GM11168 (cell line): ENCODE data around the gene CHORDC1.
"Not testable (repeated sequence)": the region's sequence is repeated elsewhere in the genome, so short reads cannot be mapped to it uniquely, and the experiment has no call there.

Experiments used
- in situ Hi-C: fragments of 300-500 bp; cut with MboI; formaldehyde crosslinking; loops from one replicate; pipeline ENCODE4 v1.12.0; 2022; ENCODE audit warnings: low sequenced_read_pairs; ENCODE audit not compliant: unreplicated experiment

The CHORDC1 gene

GRCh38 chr11:90222459-90223247 is at the start of gene CHORDC1:
TSS of gene CHORDC1 (minus strand) at chr11:90223049. CDS start at chr11:90222954, 95 bp downstream.
- in situ Hi-C loops, result no loop called here

- in situ Hi-C loops, result no loop called here
These were observed 34.3 kb upstream of the CHORDC1 start for GRCh38 chr11:90257158-90257525.

- in situ Hi-C loops, result no loop called here
These were observed 33.7 kb upstream of the CHORDC1 start for GRCh38 chr11:90256404-90257157.

- in situ Hi-C loops, result no loop called here
These were observed 31.2 kb upstream of the CHORDC1 start for GRCh38 chr11:90254065-90254464.

- in situ Hi-C loops, result no loop called here
These were observed 29.2 kb upstream of the CHORDC1 start for GRCh38 chr11:90252053-90252452.

- in situ Hi-C loops, result no loop called here
These were observed 28.8 kb upstream of the CHORDC1 start for GRCh38 chr11:90251599-90251998.

- in situ Hi-C loops, result no loop called here
These were observed 28.1 kb upstream of the CHORDC1 start for GRCh38 chr11:90250970-90251369.

- in situ Hi-C loops, result no loop called here
These were observed 23.6 kb upstream of the CHORDC1 start for GRCh38 chr11:90246468-90246867.

GRCh38 chr11:90243534-90243933 is 20.7 kb upstream of the CHORDC1 start:
- in situ Hi-C loops, result no loop called here

- in situ Hi-C loops, result no loop called here
These were observed 20.1 kb upstream of the CHORDC1 start for GRCh38 chr11:90242894-90243416.

- in situ Hi-C loops, result no loop called here
These were observed 18.6 kb upstream of the CHORDC1 start for GRCh38 chr11:90241414-90241813.

GRCh38 chr11:90239967-90240636 is 17.3 kb upstream of the CHORDC1 start:
- in situ Hi-C loops, result not testable (repeated sequence)

GRCh38 chr11:90237004-90237403 is 14.2 kb upstream of the CHORDC1 start:
- in situ Hi-C loops, result no loop called here

- in situ Hi-C loops, result no loop called here
These were observed 12.7 kb upstream of the CHORDC1 start for GRCh38 chr11:90235526-90235925.

GRCh38 chr11:90234977-90235376 is 12.1 kb upstream of the CHORDC1 start:
- in situ Hi-C loops, result no loop called here

- in situ Hi-C loops, result no loop called here
These were observed 6.9 kb upstream of the CHORDC1 start for GRCh38 chr11:90229791-90230190.

GRCh38 chr11:90228056-90228455 is 5.2 kb upstream of the CHORDC1 start:
- in situ Hi-C loops, result no loop called here

GRCh38 chr11:90223248-90223585 is 368 bp upstream of the CHORDC1 start:
- in situ Hi-C loops, result no loop called here

GRCh38 chr11:90221803-90222458 is 918 bp downstream of the CHORDC1 start:
- in situ Hi-C loops, result no loop called here

- in situ Hi-C loops, result no loop called here
These were observed 2.5 kb downstream of the CHORDC1 start for GRCh38 chr11:90220391-90220790.
